NCI-H128 (cell line): Measurements from ENCODE around the gene ANKRD28.

Source experiments
- DNase-seq: peaks from one replicate; lab custom pipeline; 2025; ENCODE audit not compliant: unreplicated experiment; lab: John Stamatoyannopoulos, UW

Gene ANKRD28

GRCh38 chr3:15728766-15729165 lies 69.0 kb downstream of the ANKRD28 start:
- DNase-seq: no peak

- no peak for DNase-seq
Measured at GRCh38 chr3:15726881-15727280, 70.9 kb downstream of the ANKRD28 start.

DNA sequence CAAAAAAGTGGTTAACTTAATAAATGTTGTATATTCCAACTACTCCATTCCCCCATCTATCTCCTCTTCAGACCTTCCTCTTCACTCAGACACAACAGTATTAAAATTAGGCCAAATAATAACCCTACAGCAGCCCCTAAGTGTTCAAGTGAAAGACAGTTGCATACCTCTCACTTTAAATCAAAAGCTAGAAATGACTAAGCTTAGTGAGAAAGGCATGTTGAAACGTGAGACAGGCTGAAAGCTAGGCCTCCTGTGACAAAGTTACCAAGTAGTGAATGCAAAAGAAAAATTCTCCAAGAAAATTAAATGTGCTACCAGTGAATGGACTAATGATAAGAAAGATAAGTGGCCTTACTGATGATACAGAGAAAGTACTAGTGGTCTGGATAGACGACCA lies 71.7 kb downstream of the ANKRD28 start:
- no peak for DNase-seq

DNA sequence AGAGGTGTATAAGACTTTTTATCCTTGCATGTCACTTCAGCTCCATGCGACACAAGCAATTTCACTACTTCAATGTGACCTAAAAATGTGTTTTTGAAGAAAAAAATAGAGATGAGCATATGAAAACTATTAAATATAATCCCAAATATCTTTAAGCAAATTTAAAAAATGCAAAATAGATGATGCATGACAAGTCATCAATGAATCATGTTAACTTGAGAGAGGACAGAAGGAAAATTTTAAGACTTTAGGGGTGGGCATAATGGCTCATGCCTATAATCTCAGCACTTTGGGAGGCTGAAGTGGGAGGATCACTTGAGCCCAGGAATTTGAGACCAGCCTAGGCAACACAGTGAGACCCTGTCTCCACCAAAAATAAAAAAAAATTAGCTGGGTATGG lies 73.3 kb downstream of the ANKRD28 start:
- DNase-seq: no peak

GRCh38 chr3:15723624-15723884 lies 74.2 kb downstream of the ANKRD28 start:
- DNase-seq: no peak

DNA sequence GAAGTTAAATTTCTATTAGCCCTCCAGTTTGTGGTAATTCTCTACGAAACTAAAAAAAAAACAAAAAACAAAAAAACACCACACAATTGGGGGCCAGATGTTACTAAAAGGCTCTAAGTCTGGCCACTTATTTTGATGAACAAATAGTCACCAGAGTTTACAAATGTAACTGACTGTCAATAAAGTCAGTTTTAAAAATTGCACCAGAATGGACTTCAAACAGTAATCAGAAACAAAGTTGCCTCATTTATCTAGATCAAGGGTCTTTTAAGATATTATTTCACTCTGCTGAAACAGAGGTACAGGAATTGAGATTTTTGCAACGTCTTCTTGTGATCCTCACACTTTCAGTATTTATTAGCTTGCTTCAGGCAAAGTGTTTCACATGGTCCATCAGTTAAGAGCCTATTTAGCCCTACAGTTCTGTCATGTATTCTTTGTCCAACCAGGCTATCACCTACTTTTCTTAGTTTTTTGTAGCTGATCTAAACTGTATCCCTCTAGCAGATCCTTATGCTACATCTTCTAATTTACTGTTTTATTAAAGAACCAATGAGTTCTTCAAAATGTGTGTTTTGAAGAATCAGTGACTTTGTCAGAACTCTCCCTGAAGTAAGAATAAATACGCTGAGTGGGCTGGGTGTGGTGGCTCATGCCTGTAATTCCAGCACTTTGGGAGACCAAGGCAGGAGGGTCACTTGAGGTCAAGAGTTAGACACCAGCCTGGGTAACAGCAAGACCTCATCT lies 74.7 kb downstream of the ANKRD28 start:
- DNase-seq: no peak

- DNase-seq: no peak
Measured at GRCh38 chr3:15716178-15716577, 81.6 kb downstream of the ANKRD28 start.

GRCh38 chr3:15714448-15714847 lies 83.3 kb downstream of the ANKRD28 start:
- DNase-seq: no peak

- DNase-seq: no peak
Measured at GRCh38 chr3:15713364-15713763, 84.4 kb downstream of the ANKRD28 start.

DNA sequence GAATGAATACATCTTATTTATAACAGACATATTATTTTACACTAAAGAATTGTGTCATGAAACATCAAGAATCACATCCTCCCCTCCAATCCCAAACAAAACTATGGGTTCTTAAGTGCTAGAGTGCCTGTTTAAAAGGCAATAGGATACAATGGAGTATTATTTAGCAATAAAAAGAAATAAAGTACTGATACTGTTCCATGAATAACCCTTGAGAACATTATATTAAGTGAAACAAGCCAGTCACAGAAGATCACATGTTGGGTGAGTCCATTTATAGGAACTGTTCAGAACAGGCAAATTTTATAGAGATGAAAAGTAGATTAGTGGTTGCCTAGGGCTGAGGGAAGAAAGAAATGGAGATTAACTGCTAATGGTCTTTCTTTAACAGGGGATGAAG lies 86.5 kb downstream of the ANKRD28 start:
- no peak for DNase-seq

DNA sequence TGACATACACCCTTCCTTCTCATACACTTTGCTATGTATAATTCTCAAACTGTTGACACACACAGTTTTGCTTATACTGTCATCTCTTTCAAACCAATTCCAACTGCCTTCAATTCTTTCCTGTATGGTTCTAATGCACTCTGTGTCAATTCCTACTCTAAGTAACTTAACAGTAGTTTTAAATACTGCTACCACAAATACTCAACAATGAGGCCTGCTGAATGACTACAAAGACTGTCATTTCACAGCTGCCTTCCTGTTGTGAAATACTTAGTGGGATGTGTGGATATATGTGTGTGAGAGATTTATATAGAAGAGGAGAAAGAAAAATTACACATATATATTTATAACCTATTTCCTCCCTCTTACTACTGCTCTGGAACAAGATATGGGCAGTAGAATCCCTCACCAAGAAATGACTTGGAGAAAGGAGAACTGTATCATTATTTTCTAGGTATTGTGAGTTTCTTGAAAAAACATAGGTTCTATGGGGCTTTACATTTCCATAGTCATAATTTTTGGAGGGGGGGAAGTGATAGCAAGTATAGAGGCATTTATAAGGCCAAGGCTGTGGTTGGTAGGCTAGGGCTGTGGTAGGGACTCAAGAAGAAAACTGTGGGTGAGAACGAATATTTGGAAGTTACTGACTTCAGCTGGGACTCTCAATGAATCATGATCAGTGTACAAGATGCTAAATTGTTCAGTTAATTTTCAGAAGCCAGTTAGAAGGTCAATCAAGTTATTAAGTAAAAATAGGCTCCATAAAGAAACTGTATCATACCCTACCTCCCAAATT lies 88.7 kb downstream of the ANKRD28 start:
- DNase-seq: no peak

GRCh38 chr3:15707779-15708178 lies 90.0 kb downstream of the ANKRD28 start:
- no peak for DNase-seq

GRCh38 chr3:15703346-15703745 lies 94.4 kb downstream of the ANKRD28 start:
- no peak for DNase-seq

GRCh38 chr3:15694628-15695027 lies 103.2 kb downstream of the ANKRD28 start:
- no peak for DNase-seq

DNA sequence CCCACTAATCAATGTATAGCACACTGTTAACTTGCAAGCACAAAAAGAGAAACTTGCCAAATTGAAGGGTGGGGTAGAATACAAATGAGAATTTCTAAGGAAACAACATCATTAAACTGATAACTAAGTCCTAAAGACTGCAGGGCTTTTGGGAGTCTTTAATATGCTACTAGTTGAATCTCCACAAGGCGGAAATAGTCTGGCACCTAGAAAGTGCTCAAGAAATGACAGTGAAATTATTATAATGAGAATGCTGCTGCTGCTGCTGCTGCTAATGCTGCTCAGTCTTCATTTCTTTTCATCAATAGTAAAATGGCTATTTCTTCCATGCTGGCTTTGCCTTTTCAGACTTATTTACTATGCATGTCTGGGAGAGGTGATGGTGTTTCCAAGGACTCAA lies 104.4 kb downstream of the ANKRD28 start:
- no peak for DNase-seq

DNA sequence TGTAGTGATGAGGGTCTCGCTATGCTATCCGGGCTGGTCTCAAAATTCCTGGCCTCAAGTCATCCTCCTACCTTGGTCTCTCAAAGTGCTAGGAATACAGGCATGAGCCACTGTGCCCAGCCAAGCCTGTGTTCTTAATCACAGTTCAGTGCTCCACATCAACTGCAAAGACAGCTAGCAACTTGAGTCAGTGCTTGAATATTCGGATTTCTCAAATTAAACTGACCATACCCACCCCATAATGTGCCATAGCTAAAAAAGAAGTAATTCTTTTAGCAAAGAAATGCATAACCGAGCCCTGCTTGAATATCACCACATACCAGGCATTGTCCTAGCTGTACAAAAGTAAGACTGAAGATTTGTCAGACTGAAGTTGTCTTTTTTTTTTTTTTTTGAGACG lies 107.0 kb downstream of the ANKRD28 start:
- DNase-seq: no peak

DNA sequence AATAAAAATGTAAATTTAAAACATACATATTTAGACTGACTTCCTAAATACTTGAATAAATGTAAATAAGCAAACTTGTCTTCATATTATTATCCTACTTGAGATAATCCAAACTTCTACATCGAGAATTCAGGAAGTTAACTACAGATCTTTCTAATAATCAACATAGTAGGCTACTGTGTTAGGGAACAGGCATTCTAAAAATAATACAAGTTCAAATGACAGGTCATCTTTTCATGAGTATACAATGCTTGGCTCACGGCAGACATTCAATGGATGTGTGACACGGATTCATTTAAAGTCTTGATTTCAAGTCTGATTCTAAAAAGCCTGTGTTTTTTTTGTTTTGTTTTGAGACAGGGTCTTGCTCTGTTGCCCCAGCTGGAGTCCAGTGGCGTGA lies 107.5 kb downstream of the ANKRD28 start:
- no peak for DNase-seq

DNA sequence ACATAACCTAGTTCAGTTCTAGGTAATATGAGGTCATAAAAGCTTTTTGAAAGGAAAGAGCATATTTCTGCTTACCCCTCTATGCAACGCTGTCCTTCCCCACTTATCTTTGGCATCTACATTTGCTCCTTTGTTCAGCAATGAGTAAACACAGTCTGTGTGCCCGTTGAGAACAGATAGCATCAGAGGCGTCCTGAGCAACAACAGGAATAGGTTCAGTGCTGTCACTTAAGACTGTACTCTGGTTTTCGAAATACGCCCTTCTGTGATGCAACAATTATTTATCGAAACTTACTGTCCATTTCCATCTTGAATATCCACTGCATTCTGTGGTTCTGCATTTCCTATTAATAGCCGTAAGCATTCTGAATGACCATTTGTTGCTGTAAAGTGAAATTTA lies 111.9 kb downstream of the ANKRD28 start:
- no peak for DNase-seq

DNA sequence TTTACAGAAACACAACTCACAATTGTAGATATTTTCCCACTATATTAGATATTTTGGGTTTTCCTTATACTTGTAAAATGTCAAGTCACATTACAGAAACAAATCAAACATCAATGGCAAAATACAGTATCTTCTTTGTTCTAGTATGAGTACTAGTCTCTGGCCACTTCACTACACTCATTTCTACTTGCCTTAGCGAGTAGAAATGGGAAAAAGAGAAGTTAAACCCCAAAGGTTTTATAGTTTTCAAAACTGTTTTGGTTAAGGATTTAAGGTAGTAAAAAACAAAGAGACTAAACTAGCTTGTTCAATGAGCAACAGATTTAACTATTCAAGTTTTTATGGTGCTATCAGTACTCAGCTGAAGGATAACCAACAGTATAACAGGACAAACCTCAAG lies 114.5 kb downstream of the ANKRD28 start:
- no peak for DNase-seq

DNA sequence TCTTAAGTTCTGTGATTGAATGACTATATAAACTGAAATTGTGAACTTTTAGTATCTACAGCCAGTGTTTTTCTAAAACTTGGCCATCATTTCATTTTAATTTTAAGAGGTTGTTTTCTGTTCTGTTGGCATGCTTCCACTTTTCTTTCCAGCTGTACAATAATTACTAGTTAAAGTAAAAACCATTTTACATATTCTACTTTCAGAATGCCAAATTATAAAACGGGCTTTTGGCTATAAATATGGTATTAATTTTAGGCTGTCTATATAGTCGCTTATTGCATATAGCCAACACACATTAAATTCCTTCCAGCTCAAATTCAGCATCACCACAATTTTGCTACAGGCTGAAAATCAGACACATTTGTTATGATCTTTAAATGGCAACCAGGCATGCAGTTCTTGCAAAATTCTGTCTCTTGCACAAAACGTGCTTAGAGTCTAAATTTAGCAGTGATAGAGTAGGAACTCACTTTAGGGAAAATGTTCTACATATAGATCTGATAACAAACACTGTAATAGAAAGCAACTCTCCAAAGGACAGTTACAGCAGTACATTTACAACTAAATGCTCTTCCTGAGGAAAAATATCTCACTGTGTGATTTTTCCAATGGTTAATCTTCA lies 115.1 kb downstream of the ANKRD28 start:
- DNase-seq: no peak

GRCh38 chr3:15681668-15682067 lies 116.1 kb downstream of the ANKRD28 start:
- DNase-seq: no peak

- no peak for DNase-seq
Measured at GRCh38 chr3:15679306-15679705, 118.5 kb downstream of the ANKRD28 start.
